Natural killer cell (primary cell): ENCODE results near the gene FUT8. TPM values are rescaled to one million over a fixed set of nuclear protein-coding genes. Genes with fewer than 3 reads are reported as not detected.

Experiments used
- ATAC-seq, 3 donors: fragments of 150-1000 bp in 2 of 3; fragments of 200-7000 bp in 1 of 3; cut with Tn5 transposase; 1 replicate in 1 of 3; 2 replicates in 2 of 3; pipeline ENCODE4 v1.10.0; 2021; ENCODE audit warnings: mild to moderate bottlenecking in 2 of 3, moderate library complexity in 2 of 3
- DNase-seq, 2 donors: peaks; one replicate each; pipeline versions ENCODE4 v3.0.0 to v3.0.0-alpha.2; 2013 to 2021; ENCODE audit warnings: mixed read lengths in 1 of 2
- H3K27ac ChIP-seq: one replicate; pipeline ENCODE4 v1.5.1; 2013; ENCODE audit warnings: mild to moderate bottlenecking, low read length
- H3K27me3 ChIP-seq: one replicate; pipeline ENCODE4 v1.6.1; 2013; ENCODE audit warnings: low read length; ENCODE audit not compliant: control insufficient read depth, insufficient read depth
- H3K36me3 ChIP-seq: one replicate; pipeline ENCODE4 v1.6.1; 2013; ENCODE audit warnings: low read length; ENCODE audit not compliant: control insufficient read depth, insufficient read depth
- H3K4me1 ChIP-seq: one replicate; pipeline ENCODE4 v1.6.1; 2013; ENCODE audit warnings: low read length; ENCODE audit not compliant: control insufficient read depth, insufficient read depth
- H3K4me3 ChIP-seq: one replicate; pipeline ENCODE4 v1.5.1; 2013; ENCODE audit warnings: low read length
- H3K9me3 ChIP-seq: one replicate; pipeline ENCODE4 v1.6.1; 2013; ENCODE audit warnings: low read length; ENCODE audit not compliant: control insufficient read depth, insufficient read depth
- H3K27ac Mint-ChIP-seq, 2 donors: one replicate each; pipeline ENCODE4 v1.8.0; 2022; ENCODE audit warnings: mild to moderate bottlenecking in 2 of 2, mixed read lengths in 2 of 2, moderate library complexity in 1 of 2
- H3K27me3 Mint-ChIP-seq, 2 donors: one replicate each; pipeline ENCODE4 v1.8.0; 2022; ENCODE audit warnings: low read depth in 2 of 2, mixed read lengths in 2 of 2
- H3K36me3 Mint-ChIP-seq: one replicate; pipeline ENCODE4 v1.8.0; 2022; ENCODE audit warnings: mixed read lengths
- H3K4me1 Mint-ChIP-seq, 2 donors: one replicate each; pipeline ENCODE4 v1.8.0; 2022; ENCODE audit warnings: mixed read lengths in 2 of 2
- H3K4me3 Mint-ChIP-seq: one replicate; pipeline ENCODE4 v1.8.0; 2022; ENCODE audit warnings: mild to moderate bottlenecking, moderate library complexity, mixed read lengths
- H3K9me3 Mint-ChIP-seq, 2 donors: one replicate each; pipeline ENCODE4 v1.8.0; 2022; ENCODE audit warnings: mixed read lengths in 2 of 2
- CTCF ChIP-seq: fragments of 200-600 bp; IDR thresholded peaks from one replicate; pipeline ENCODE4 v1.8.0; 2022; ENCODE audit warnings: antibody characterized with exemption
- WGBS: methylation state at CpG from one replicate; pipeline ENCODE4 v1.1.7; 2013; ENCODE audit warnings: missing lambda C conversion rate; ENCODE audit not compliant: insufficient coverage; 5-methylcytosine and 5-hydroxymethylcytosine counted together
- intact Hi-C: fragments of 100-400 bp; cut with micrococcal nuclease; formaldehyde crosslinking; loops from one replicate; pipeline ENCODE4 v1.14.2; 2022
- total RNA-seq, 4 donors: library from RNA; stranded (reverse); fragments of 120-200 nt in 1 of 4; gene quantifications; one replicate each; pipeline versions ENCODE4 v1.2.3 to v1.2.4, GENCODE V29; 2013 to 2022

Gene FUT8
- total RNA-seq, 3 donors from 2014 or later (not counting 1 experiment from before 2014, with no cell fraction given), result 20.7 to 29.2 (median 21.2) TPM

DNA sequence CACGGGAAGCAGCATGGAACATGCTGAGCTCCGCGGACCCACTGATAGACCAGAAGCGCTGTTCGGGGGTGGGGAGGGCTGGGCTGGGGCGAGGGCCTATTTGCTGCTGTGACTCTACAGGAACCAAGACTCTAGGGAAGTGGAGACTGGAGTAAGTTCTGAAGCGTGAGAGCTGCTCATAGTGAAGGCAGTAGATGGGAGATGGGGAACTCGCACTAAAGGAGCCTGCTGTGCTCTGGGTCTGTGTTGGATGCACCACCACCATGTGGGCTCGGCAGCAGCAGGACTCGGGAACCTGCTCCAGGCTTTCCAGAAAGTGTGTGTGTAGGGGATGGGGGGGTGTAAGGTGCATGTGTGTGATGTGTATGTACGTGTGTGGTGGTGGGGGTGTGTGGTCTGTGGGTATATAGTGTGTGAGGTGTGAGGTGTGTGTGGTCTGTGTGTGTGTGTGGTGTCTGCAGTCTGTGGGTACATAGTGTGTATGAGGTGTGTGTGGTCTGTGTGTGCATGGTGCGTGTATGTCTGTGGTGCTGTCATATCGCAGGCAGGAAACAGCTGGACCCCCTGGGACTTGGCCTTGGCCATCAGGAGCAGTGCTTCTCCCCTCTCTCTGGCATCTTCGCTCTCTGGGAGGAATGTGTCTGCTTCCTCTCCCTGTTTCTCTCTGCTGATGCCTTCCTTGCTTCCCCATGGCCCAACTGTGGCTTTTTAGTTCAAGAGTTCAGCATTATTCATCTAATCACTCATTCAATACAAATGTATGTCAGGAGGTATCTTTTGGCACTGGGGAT, 378.9 kb downstream of the FUT8 start:
- peak; percentile 62 to 88 (median 77) for ATAC-seq

DNA sequence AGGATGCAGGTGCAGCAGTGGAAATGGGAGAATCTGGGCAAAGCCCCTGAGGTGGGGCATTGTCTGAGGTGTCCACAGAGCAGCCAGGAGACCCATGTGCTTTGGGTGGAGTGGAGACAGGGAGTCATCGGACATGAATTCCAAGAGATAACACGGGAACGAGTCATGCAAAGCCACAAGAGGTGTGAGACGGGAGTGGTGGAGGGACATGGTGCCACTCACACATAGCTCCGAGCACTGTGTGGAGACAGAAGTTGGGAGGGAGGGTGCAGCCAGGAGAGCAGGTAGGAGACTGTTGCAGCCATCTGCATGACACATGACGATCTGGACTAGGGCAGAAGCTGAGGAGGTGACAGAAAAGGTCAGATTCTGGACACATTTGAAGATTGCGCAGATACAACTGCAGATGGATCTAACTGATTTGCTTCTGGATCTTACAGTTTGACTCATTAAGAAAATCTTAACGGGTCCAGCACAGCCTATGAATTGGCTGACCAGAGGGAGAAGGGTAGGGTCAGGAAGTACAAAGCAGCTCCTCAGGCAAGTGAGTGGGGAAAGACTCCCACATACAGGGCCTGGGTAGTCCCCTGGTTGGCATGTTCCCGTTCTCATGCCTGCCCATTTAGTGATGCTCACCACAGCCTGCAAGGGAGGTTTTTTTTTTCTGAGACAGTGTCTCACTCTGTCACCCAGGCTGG, 379.8 kb downstream of the FUT8 start:
- Mint-ChIP-seq H3K9me3 (no peaks in the 10 kb centered on the region), H3K27me3 (peaks cover 6 to 16% of the 10 kb centered on the region in 2 donors), H3K36me3 (no peaks in the 10 kb centered on the region), H3K4me3 (no peak overlapping the region), H3K27ac (no peak overlapping the region), H3K4me1 (no peaks in the 10 kb centered on the region)
- peaks cover 21% of the 10 kb centered on the region for H3K27me3 ChIP-seq
- ATAC-seq (no peak), DNase-seq (peak in 1 of 2 donors; percentile 9)
- 84% methylated on average over 9 of the region's 9 CpGs for WGBS
- H3K27ac ChIP-seq, result no peak overlapping the region
- H3K4me1 ChIP-seq, result peaks cover 27% of the 10 kb centered on the region
- H3K9me3 ChIP-seq, result peaks cover 12% of the 10 kb centered on the region
- H3K36me3 ChIP-seq, result no peaks in the 10 kb centered on the region
- TF ChIP-seq CTCF, result no peak
- no peak overlapping the region for H3K4me3 ChIP-seq
- intact Hi-C loops, result loop anchor here (5.0 kb wide), 1 partner anchor 135 kb away; no protein-coding TSS in a partner anchor

More for the DNA sequence above, 378.9 kb downstream of the FUT8 start:
- Histone ChIP-seq H3K27ac (peak overlapping the region; percentile 47), H3K4me1 (peaks cover 27% of the 10 kb centered on the region), H3K36me3 (no peaks in the 10 kb centered on the region), H3K27me3 (peaks cover 29% of the 10 kb centered on the region), H3K4me3 (no peak overlapping the region), H3K9me3 (peaks cover 12% of the 10 kb centered on the region)
- Mint-ChIP-seq H3K4me1 (no peaks in the 10 kb centered on the region), H3K36me3 (no peaks in the 10 kb centered on the region), H3K27me3 (peaks cover 11 to 21% of the 10 kb centered on the region in 2 donors), H3K27ac (no peak overlapping the region), H3K4me3 (no peak overlapping the region), H3K9me3 (no peaks in the 10 kb centered on the region)
- 25% methylated on average over 14 of the region's 14 CpGs for WGBS
- intact Hi-C loops, result loop anchor here (5.0 kb wide), 1 partner anchor 136 kb away; no protein-coding TSS in a partner anchor
- DNase-seq, result peak; percentile 42 to 83
- no peak for TF ChIP-seq CTCF
